NB4 (cell line): ENCODE results near the gene CYP19A1.

ENCODE experiments used
- DNase-seq: peaks from one replicate; pipeline ENCODE4 v3.0.0; 2010; ENCODE audit warnings: low read depth
- H3K4me3 ChIP-seq: one replicate; pipeline ENCODE4 v1.5.1; 2011; ENCODE audit warnings: mild to moderate bottlenecking, low read depth, low read length, moderate library complexity
- MYC ChIP-seq: IDR thresholded peaks from 2 replicates; pipeline ENCODE4 v1.6.1; 2011; ENCODE audit warnings: low read depth, low read length
- POLR2A ChIP-seq: IDR thresholded peaks from 2 replicates; pipeline ENCODE4 v1.6.1; 2011; ENCODE audit warnings: mild to moderate bottlenecking; ENCODE audit not compliant: insufficient read length; ENCODE audit errors: extremely low read depth
- TF ChIP-seq, protein P1 (sequence below): IDR thresholded peaks from 2 replicates; pipeline ENCODE4 v1.6.1; 2011; ENCODE audit warnings: low read depth, low read length
- TF ChIP-seq, protein P2 (sequence below): IDR thresholded peaks from one replicate; pipeline ENCODE4 v1.5.1; 2012; ENCODE audit warnings: low read depth, low read length

Gene CYP19A1

DNA sequence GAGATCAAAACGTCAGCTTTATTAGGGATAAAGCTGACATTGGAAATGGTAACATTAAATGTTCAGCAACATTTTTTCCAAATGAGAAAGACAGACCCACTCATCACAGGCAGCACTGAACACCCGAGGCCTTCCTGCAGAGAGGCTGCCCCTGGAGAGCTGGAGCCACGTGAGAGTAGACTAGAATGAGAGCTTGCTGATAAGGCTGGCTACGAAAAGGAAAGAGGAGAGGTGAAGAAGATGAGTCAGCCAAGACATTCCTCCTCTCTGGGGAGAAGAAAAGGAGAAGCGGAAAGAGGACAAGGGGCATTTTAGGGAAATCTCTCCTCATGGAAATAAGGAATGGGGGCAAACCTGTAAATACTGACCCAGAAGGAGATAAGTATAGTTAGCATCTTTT, 7.3 kb downstream of the CYP19A1 start:
- no peak overlapping the region for H3K4me3 ChIP-seq
- TF ChIP-seq MYC (no peak), POLR2A (no peak)
- TF ChIP-seq, protein P1, sequence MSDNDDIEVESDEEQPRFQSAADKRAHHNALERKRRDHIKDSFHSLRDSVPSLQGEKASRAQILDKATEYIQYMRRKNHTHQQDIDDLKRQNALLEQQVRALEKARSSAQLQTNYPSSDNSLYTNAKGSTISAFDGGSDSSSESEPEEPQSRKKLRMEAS = no peak
- TF ChIP-seq, protein P2, sequence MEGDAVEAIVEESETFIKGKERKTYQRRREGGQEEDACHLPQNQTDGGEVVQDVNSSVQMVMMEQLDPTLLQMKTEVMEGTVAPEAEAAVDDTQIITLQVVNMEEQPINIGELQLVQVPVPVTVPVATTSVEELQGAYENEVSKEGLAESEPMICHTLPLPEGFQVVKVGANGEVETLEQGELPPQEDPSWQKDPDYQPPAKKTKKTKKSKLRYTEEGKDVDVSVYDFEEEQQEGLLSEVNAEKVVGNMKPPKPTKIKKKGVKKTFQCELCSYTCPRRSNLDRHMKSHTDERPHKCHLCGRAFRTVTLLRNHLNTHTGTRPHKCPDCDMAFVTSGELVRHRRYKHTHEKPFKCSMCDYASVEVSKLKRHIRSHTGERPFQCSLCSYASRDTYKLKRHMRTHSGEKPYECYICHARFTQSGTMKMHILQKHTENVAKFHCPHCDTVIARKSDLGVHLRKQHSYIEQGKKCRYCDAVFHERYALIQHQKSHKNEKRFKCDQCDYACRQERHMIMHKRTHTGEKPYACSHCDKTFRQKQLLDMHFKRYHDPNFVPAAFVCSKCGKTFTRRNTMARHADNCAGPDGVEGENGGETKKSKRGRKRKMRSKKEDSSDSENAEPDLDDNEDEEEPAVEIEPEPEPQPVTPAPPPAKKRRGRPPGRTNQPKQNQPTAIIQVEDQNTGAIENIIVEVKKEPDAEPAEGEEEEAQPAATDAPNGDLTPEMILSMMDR = no peak
- DNase-seq = no peak

DNA sequence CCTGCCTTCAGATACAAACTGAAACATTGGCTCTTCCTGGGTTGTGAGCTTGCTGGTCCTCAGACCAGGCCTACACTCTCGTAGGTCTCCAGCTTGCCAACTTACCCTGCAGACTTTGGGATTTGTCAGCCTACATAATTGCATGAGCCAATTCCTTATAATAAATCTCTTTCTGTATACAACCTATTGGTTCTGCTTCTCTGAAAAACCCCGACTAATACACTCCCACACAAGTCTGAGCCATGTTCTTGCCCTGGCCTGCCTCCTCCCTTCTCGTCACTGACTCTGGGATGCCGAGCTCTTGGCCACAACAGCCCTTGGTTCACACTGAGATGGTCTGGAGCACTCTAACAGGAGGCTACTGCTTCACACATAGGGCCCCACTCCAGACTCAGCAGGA, 9.5 kb downstream of the CYP19A1 start:
- TF ChIP-seq, protein P2 = no peak
- TF ChIP-seq POLR2A (no peak), MYC (no peak)
- TF ChIP-seq, protein P1 = no peak
- no peak for DNase-seq
- no peak overlapping the region for H3K4me3 ChIP-seq

DNA sequence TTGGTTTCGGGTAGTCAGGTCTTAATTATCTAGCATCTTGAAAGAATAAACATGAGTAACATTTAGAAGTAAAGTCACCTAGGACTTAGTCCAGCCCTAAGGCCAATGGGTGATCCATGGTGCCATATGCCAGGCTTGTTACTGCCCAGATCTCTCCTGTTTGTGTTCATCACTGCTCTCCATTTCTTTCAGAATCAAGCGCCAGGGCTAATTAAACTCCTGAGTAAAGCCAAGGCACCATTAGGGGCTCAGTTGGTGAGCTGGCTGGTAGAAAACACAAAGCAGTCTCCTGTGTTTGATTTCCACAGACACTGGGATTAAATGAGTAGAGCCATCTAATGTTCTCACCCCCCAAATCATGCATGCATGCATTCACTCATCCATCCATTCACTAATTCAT, 11.3 kb downstream of the CYP19A1 start:
- DNase-seq = no peak
- TF ChIP-seq POLR2A (no peak), MYC (no peak)
- TF ChIP-seq, protein P2 = no peak
- TF ChIP-seq, protein P1 = no peak
- no peak overlapping the region for H3K4me3 ChIP-seq

DNA sequence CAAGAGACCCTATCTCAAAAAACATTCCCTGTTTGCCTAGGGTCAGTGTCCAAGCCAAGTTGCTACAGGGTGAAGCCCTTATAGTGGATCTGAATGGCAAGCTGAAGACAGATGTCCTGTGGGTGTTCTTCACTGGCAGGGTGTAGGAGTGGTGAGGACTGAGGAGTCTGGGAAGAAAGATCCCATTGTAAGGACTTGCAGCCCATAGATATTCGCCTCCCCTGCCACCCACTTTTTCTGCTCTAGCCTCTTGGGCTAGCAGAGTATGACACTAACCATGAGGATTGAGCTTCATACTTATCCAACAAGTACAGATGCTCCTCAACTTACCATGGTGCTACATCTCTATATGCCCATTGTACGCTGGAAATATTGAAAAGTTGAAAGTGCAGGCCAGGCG, 13.2 kb downstream of the CYP19A1 start:
- no peak overlapping the region for H3K4me3 ChIP-seq
- no peak for DNase-seq

DNA sequence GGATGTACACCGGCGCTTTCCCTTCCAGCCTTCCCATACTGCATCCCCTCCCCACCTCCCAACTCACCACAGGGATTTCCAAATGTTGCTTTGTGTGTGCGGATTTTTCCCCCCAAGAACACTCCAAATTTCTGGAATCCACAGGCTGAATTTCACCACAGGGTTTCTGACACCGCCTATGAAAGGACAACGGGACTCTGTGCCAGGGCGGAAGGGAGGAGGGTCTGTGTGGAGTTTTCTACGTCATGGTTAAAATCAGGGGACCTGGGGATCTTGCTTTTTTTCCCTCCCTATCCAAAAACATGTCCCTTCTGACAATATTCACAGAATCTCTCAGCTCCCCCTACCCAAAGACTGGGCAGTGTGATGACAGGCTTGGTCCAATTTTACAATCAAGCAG, 14.6 kb downstream of the CYP19A1 start:
- no peak for TF ChIP-seq POLR2A
- TF ChIP-seq, protein P1 = no peak
- TF ChIP-seq, protein P2 = no peak
- no peak for TF ChIP-seq MYC
- no peak for DNase-seq
- no peak overlapping the region for H3K4me3 ChIP-seq

More for the DNA sequence above, 13.2 kb downstream of the CYP19A1 start:
- TF ChIP-seq MYC = no peak

DNA sequence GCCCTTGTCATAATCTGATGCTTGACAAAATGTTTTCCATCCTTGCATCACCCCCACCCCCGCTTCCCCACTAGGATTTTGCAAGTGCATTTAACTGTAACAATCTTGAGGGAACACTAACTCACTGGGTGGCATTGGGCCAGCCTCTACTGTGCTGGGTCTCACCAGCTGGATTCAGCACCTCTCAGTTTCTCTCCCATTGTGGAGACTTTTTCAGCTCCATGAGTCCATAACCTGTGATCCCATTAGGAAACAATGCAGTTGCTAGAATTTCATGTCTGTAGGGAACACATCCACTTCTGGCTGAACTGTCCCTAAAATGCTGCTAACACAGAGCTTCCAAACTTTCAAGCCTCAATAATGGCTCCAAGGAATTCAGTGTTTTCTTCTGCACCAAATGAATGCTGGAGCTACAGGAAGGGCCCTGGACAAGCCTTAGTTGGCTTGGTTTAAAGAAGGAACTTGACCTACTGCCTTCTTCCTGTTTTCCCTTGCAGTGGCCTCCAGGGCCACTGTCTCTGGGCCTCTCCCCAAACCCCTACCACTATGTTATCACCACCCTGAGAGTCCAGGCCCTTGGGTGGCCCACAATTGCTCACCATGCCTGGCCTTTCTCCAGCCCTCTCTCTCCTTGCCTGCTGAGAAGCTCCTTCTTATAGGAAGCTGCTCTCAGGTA, 15.6 kb downstream of the CYP19A1 start:
- peak; percentile 69 for DNase-seq
- no peak overlapping the region for H3K4me3 ChIP-seq
- TF ChIP-seq MYC (no peak), POLR2A (no peak)
- TF ChIP-seq, protein P2 = no peak
- TF ChIP-seq, protein P1 = no peak
